GM08714 (cell line): ENCODE data around the gene ARL11.
"Not testable (repeated sequence)": the region's sequence is repeated elsewhere in the genome, so short reads cannot be mapped to it uniquely, and the experiment has no call there.

Experiments
- H3K4me3 ChIP-seq: fragments of 200-500 bp; sonication (Bioruptor generic); 2 replicates; pipeline ENCODE4 v1.5.1; 2014; ENCODE audit warnings: mild to moderate bottlenecking, low read length, inconsistent platforms
- ZNF274 ChIP-seq: IDR thresholded peaks from 2 replicates; pipeline ENCODE4 v1.6.1; 2012; ENCODE audit warnings: mild to moderate bottlenecking, low read depth, low read length

The ARL11 gene

DNA sequence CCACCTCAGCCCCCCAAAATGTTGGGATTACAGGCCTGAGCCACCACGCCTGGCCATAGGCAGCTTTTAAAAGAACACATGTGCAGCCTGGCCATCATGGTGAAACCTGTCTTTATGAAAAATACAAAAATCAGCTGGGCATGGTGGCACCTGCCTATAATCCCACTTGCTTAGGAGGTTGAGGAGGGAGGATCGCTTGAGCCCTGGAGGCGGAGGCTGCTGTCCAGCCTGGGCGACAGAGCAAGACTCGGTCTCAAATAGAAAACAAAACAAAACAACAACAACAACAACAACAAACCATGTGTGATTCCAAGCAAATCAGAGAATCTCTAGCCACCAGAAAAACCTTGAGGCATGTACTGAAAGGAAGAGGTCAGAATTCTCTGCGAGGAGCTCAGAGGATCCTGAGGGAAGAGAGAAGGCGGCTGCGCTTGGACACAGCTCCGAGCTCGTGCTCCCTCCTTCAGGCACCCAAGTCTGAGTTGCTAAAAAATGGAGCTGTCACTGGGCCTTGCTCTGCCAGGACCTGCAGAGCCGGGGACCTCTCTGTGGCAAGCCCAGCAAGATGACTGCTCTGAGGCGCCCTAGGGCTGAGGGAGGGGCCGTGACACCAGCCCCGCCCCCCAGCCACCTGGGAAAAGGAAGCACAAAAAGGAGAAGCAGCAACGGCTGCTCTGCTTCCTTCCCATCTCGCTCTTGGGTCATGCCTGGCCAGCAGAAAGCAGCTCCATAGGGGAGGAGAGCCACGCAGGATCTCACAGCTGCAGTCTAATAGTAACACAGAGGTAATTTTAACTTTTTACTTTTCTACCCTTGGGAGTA, at the start of gene ARL11:
ARL11 (plus strand) TSS at position 677 of the 822 bp plus-strand sequence. CDS start 1,941 bp downstream, outside the sequence.
- no peak for TF ChIP-seq ZNF274
- peak within 1 kb of the TSS; percentile 76; the same call in 1 of the 2 replicates for H3K4me3 ChIP-seq

GRCh38 chr13:49579501-49579900, 48.8 kb upstream of the ARL11 start:
- H3K4me3 ChIP-seq, result no peak overlapping the region
- TF ChIP-seq ZNF274, result no peak

DNA sequence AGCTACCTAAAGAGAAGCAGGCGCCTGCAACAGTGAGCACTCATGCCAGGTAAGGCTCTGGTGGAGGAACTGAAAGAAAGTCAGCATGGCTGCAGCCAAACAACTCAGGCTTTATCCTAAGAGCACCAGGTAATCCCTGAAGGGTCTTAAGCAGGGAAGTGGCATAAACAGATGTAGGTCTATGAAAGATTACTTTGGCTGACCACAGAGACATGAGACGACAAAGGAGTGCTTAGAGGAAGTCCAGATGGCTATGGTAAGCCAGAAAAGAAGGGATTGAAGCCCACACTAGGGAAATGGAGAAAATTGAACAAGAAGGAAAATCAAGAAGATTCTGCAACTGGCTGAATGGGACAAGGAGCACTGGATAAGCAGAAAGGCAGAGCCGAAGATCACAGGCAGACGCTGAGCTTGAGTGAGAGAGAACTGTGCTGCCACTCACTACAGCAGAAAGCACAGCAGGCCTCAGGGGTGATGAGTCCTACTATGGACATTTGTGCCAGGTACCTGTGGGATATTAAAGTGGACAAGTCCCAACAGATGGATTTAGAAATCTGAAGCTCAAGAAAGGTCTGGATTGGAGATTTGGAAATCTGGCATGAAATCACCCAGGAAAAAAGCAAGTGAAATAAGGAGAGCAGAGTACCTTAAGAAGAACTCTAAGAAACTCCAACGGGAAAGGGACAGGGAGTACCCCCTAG, 47.2 kb upstream of the ARL11 start:
- H3K4me3 ChIP-seq, result no peak overlapping the region
- TF ChIP-seq ZNF274, result no peak

DNA sequence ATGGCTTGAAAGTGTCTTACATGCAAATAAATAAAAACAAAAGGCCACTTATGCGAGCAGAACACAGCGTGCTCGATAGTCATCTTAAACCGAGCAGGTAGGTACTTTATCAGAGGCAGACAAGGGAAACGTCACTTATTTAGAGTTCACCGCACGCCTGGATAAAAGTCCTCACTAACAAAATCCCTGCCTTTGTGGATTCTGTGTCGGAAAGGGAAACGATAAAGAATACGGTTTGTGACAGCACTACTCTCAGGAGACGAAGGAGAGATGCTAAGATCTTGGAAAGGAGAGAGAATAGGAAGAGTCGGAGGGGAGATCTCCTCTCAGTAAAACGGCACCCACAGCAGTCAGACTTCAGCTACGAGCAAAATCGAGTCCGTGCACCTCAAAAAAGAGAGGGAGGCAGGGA, 43.5 kb upstream of the ARL11 start:
- TF ChIP-seq ZNF274, result no peak
- peak overlapping the region; percentile 85 for H3K4me3 ChIP-seq

DNA sequence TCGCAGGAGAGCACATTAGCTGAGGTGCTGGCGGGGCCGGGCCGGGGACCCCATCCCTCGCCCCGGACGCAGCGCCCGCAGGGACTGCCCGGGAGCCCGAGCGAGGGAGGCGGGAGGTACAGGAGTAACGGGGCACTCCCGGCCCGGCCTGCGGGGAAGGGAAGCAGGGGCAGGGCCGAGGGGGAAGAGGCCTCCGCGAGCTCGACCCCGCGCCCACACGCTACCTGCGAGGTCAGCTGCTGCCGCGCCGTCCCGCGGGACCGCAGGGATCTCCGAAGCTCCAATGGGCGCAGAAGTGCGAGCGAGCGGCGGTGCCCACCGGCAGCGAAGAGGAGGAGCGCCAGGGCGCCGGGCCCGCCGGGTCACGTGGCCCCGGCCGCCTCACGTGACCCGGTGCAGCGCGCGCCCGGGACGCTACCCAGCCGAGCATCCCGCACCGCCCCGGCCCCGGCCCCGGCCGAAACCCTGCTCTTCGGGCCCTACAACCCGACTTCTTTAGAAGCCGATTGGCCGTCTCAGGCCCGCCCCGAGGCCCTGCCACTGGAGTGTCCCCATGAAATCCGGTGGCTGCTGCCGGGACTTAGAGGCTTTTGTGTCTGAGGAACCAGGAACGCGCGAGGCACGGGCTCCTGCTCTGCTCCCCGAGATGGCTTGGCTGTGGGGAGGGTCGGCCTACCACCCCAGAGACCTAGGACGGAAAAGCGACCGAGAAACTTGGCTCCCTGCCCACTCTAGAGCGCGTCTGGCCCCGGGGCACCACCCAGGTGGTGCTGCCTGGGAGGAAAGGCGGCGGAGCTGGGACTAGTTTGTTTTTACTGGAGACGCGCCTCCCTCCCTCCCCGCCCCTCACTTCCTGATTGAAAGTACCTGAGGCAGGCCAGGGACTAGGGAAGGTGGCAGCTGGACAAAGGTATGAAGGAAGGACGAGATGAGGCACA, 42.8 kb upstream of the ARL11 start, which contains the start of gene RCBTB1:
RCBTB1 (minus strand) TSS at position 339 of the 938 bp plus-strand sequence. CDS start 18,279 bp downstream, outside the sequence.
- no peak for TF ChIP-seq ZNF274
- peak within 1 kb of the TSS; percentile 85 for H3K4me3 ChIP-seq

- H3K4me3 ChIP-seq, result no peak overlapping the region
- no peak for TF ChIP-seq ZNF274
Measured at GRCh38 chr13:49586717-49587116, 41.6 kb upstream of the ARL11 start.

- no peak overlapping the region for H3K4me3 ChIP-seq
- TF ChIP-seq ZNF274, result no peak
Measured at GRCh38 chr13:49587311-49587847, 40.9 kb upstream of the ARL11 start.

DNA sequence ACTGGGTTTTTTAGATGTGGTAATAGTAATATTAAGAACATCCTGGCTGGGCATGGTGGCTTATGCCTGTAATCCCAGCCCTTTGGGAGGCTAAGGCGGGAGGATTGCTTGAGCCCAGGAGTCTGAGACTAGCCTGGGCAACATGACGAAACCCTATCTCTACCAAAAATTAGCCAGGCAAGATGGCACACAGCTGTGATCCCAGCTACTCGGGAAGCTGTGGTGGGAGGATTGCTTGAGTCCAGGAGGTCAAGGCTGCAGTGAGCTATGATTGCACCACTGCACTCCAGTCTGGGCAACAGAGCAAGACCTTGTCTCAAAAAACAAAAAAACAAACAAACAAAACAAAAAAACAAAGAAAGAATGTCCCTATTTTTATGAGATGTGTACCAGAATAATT, 37.6 kb upstream of the ARL11 start:
- not testable (repeated sequence) for H3K4me3 ChIP-seq

DNA sequence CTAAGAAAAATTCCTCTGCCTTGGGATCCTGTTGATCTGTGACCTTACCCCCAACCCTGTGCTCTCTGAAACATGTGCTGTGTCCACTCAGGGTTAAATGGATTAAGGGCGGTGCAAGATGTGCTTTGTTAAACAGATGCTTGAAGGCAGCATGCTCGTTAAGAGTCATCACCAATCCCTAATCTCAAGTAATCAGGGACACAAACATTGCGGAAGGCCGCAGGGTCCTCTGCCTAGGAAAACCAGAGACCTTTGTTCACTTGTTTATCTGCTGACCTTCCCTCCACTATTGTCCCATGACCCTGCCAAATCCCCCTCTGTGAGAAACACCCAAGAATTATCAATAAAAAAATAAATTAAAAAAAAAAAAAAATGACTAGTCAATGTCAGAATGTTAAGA, 34.4 kb upstream of the ARL11 start:
- not testable (repeated sequence) for H3K4me3 ChIP-seq

DNA sequence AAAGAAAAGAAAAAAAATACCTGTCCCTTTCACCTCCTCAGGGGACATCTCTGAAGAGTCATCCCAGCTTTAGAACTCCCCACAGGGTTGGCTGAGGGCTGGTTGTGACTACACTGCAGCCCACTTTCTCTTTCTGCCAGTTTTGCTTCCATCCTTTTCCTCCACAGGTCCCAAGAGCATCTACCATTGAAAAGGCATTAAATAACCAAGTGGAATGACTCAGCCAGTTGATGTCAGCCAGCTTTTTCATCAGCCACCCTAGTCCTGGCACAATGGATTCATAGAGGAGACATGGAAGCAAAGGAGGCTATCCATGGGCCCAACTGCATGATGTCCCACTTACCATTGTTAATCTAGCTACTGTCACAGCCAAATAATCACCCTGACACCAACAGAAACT, 33.7 kb upstream of the ARL11 start:
- TF ChIP-seq ZNF274, result no peak

DNA sequence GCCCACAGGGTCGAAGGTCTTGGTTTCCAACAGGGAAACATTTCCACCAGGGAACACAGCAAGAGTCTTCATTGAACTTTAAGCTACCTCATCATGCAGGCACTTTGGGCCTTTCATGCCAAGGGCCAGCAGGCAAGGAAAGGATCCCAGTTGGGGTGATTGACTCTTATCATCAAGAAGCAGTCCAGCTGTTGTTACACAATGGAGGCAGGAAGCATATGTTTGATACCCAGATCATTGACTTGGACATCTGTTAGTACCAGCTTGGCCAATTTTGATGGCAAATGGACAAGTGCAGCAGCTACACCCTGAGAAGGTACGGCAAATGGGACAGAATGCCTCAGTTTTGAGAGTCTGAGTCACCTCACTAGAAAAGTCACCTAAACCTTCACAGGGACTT, 32.1 kb upstream of the ARL11 start:
- H3K4me3 ChIP-seq, result no peak overlapping the region
- TF ChIP-seq ZNF274, result no peak

More for the DNA sequence above, 33.7 kb upstream of the ARL11 start:
- H3K4me3 ChIP-seq, result no peak overlapping the region

DNA sequence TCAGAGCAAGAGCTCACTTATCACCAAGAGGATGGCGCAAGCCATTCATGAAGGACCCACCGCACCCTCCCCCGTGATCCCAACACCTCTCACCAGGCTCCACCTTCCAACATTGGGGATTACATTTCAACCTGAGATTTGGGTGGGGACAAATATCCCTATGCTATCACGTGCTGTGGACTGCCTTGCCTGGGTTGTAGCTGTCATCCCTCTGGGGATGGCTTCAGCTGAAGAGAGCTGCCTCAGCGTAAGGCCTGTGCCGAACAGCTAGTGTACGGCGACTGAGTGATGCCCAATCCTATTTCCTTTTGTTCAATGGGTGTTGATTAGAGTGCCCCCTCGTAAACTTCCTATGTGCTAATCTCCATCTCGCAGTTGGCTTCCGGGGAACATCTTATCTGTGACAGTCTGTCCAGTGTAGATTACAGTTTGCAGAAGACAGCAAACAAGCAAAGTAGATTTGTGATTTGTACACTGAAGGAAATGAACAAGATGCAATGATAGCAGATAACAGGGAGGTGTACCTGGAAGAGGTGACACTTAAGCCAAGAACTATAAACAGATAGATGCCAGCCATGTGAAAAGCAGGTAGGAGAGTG, 31.2 kb upstream of the ARL11 start:
- TF ChIP-seq ZNF274, result no peak
- no peak overlapping the region for H3K4me3 ChIP-seq

GRCh38 chr13:49602005-49602404, 26.3 kb upstream of the ARL11 start:
- TF ChIP-seq ZNF274, result no peak

GRCh38 chr13:49602615-49603014, 25.7 kb upstream of the ARL11 start:
- not testable (repeated sequence) for H3K4me3 ChIP-seq

More at GRCh38 chr13:49602005-49602404, 26.3 kb upstream of the ARL11 start:
- no peak overlapping the region for H3K4me3 ChIP-seq
